ENCODE measurements around the gene TRABD2A.

GRCh38 chr2:84815146-84815545 is 65.7 kb downstream of the TRABD2A start:
- TF ChIP-seq EGR1 (IDR thresholded peaks at IDR 0.05; ENCODE audit: low read depth) (no peak), CTCF (IDR thresholded peaks at IDR 0.05 in 2 of 3, conservative IDR thresholded peaks at IDR 0.05 in 1 of 3; ENCODE audit: borderline replicate concordance in 1 of 3, insufficient read depth in 1 of 3, low read depth in 2 of 3, low read length in 2 of 3) (no peak), YY1 (IDR thresholded peaks at IDR 0.05; ENCODE audit: extremely low read depth, insufficient replicate concordance, low read depth, low read length) (no peak), JUND (IDR thresholded peaks at IDR 0.05) (no peak), POLR2A (IDR thresholded peaks at IDR 0.05; ENCODE audit: borderline replicate concordance, extremely low read depth, insufficient read depth, insufficient read length) (no peak), SP1 (IDR thresholded peaks at IDR 0.05; ENCODE audit: low read depth) (no peak), EZH2 (IDR thresholded peaks at IDR 0.05) (no peak), SRF (IDR thresholded peaks at IDR 0.05; ENCODE audit: low read depth) (no peak), ZNF274 (IDR thresholded peaks at IDR 0.05; ENCODE audit: low read depth, low read length) (no peak), POLR2AphosphoS5 (IDR thresholded peaks at IDR 0.05; ENCODE audit: low read depth, low read length) (no peak)
- TF ChIP-seq, protein P1, sequence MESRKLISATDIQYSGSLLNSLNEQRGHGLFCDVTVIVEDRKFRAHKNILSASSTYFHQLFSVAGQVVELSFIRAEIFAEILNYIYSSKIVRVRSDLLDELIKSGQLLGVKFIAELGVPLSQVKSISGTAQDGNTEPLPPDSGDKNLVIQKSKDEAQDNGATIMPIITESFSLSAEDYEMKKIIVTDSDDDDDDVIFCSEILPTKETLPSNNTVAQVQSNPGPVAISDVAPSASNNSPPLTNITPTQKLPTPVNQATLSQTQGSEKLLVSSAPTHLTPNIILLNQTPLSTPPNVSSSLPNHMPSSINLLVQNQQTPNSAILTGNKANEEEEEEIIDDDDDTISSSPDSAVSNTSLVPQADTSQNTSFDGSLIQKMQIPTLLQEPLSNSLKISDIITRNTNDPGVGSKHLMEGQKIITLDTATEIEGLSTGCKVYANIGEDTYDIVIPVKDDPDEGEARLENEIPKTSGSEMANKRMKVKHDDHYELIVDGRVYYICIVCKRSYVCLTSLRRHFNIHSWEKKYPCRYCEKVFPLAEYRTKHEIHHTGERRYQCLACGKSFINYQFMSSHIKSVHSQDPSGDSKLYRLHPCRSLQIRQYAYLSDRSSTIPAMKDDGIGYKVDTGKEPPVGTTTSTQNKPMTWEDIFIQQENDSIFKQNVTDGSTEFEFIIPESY (IDR thresholded peaks at IDR 0.05; ENCODE audit: extremely low read depth, insufficient replicate concordance, low read length) = no peak
- TF ChIP-seq, protein P2, sequence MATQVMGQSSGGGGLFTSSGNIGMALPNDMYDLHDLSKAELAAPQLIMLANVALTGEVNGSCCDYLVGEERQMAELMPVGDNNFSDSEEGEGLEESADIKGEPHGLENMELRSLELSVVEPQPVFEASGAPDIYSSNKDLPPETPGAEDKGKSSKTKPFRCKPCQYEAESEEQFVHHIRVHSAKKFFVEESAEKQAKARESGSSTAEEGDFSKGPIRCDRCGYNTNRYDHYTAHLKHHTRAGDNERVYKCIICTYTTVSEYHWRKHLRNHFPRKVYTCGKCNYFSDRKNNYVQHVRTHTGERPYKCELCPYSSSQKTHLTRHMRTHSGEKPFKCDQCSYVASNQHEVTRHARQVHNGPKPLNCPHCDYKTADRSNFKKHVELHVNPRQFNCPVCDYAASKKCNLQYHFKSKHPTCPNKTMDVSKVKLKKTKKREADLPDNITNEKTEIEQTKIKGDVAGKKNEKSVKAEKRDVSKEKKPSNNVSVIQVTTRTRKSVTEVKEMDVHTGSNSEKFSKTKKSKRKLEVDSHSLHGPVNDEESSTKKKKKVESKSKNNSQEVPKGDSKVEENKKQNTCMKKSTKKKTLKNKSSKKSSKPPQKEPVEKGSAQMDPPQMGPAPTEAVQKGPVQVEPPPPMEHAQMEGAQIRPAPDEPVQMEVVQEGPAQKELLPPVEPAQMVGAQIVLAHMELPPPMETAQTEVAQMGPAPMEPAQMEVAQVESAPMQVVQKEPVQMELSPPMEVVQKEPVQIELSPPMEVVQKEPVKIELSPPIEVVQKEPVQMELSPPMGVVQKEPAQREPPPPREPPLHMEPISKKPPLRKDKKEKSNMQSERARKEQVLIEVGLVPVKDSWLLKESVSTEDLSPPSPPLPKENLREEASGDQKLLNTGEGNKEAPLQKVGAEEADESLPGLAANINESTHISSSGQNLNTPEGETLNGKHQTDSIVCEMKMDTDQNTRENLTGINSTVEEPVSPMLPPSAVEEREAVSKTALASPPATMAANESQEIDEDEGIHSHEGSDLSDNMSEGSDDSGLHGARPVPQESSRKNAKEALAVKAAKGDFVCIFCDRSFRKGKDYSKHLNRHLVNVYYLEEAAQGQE (IDR thresholded peaks at IDR 0.05; ENCODE audit: low read depth) = no peak
